AG09319 (cell line): Measurements from ENCODE around the gene FDX1.

Source experiments
- DNase-seq: peaks from one replicate; pipeline ENCODE4 v3.0.0-alpha.2; 2010; ENCODE audit warnings: low read depth; ENCODE audit errors: extremely low read depth
- TF ChIP-seq, protein P1 (sequence below): IDR thresholded peaks from 2 replicates; pipeline ENCODE4 v1.5.1; 2011; ENCODE audit warnings: low read depth, mild to moderate bottlenecking, inconsistent platforms, low read length, moderate library complexity

Gene FDX1

DNA sequence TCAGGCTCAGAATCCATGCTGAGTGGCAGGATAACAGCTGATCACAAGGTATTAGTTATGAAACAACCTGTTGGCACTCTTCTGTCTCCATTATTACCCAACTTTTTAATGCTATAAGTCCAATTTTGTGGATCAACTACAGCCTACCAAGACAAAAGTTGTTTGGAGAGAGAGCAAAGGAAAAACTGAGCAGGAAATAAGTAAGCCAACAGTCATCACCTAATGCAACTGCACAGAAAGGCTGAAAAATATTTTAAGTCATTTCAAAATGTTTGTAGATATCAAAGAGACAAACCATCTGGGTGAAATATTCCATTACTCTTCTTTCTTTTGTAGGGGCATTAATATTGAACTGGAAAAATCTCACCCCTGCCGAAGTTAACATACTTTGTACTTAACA is 41.6 kb downstream of the FDX1 start:
- DNase-seq, result no peak
- TF ChIP-seq, protein P1, sequence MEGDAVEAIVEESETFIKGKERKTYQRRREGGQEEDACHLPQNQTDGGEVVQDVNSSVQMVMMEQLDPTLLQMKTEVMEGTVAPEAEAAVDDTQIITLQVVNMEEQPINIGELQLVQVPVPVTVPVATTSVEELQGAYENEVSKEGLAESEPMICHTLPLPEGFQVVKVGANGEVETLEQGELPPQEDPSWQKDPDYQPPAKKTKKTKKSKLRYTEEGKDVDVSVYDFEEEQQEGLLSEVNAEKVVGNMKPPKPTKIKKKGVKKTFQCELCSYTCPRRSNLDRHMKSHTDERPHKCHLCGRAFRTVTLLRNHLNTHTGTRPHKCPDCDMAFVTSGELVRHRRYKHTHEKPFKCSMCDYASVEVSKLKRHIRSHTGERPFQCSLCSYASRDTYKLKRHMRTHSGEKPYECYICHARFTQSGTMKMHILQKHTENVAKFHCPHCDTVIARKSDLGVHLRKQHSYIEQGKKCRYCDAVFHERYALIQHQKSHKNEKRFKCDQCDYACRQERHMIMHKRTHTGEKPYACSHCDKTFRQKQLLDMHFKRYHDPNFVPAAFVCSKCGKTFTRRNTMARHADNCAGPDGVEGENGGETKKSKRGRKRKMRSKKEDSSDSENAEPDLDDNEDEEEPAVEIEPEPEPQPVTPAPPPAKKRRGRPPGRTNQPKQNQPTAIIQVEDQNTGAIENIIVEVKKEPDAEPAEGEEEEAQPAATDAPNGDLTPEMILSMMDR, result no peak

DNA sequence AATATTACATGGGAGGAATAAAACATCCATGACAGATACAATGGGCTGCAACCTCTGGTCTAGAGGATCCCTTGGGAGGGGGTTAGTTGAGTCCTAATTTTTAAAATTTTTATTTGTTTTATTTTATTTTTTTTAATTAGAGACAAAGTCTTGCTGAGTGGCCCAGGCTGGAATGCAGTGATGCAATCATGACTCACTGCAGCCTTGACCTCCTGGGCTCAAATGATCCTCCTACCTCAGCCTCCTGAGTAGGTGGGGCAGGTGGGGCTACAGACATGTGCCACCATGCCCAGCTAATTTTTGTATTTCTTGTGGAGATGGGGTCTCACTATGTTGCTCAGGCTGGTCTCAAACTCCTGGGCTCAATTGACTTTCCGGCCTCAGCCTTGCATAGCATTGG is 43.1 kb downstream of the FDX1 start:
- DNase-seq, result no peak
- TF ChIP-seq, protein P1, result no peak

DNA sequence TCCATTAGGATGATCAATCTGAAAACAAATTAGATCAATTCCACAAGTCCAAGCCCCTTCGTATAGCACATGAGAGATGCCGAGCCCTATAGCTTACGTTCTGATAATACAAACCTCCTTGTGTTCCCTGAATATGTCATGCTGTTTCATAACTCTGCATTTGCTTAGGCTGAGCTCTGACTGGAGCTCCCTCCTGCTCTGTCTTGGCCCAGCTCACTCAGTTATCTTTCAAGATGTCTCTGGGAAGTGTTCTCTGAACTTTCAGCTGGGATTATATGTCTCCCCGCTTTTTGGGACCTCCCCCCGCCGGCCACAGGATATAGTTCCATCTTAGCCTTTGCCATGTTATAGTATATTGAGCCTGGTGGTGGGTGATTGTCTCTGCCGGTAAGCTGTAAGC is 44.0 kb downstream of the FDX1 start:
- TF ChIP-seq, protein P1, result no peak
- DNase-seq, result no peak

DNA sequence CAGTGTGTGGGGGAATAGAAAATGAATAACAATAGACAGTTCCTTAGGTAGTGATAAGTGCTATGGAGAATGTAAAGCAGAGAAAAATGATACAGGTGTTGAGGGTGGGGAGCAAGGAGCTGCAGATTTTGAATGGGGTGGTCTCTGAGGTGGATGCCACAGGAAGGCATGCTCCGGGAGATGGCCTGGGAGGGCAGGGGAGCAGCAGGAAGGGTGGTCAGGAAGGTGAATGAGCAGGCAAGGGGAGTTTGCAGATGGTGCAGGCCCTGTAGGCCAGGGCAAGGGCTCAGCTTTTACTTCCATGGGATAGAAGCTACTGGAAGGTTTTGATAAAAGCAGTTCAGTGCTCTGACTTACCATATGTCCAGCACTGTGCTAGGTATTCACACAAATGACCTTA is 44.8 kb downstream of the FDX1 start:
- TF ChIP-seq, protein P1, result no peak
- no peak for DNase-seq

DNA sequence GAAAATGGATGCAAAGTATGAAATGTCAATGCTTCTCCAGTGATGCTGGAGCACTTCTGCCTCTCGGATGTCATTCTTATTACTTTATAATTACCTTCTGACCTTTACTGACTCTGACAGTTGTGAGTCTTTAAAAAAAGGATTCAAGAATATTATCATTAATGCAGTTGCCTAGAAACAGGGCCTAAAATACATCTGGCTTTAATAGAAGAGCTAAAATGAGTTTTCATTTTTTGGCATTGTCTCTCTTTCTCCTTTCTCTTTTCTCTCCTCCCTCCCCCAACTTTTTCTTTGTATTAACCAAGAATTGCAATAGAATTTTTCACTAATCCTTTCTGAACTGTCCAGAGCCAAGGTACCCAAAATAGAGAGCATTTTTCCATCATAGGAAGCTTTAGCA is 45.9 kb downstream of the FDX1 start:
- DNase-seq, result no peak
- TF ChIP-seq, protein P1, result no peak

DNA sequence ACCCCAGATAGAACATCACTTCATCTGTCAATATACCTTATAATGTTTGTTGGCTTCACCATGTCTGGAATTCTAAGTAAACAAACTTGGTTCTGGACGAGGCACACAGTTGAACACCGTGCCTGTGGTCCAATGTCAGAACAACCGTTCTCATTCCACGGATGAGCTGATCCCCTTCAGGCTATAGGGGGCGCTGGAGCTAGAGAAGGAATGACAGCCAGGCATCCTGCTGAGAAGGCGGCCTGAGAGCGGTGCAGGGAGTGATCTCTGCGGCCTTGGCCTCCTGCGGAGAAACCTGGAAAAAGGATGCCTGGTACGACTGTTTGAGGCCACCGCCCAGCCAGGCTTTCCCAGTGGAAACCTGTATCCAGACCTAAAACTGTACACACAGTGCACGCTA is 48.7 kb downstream of the FDX1 start:
- DNase-seq, result no peak
- TF ChIP-seq, protein P1, result no peak

DNA sequence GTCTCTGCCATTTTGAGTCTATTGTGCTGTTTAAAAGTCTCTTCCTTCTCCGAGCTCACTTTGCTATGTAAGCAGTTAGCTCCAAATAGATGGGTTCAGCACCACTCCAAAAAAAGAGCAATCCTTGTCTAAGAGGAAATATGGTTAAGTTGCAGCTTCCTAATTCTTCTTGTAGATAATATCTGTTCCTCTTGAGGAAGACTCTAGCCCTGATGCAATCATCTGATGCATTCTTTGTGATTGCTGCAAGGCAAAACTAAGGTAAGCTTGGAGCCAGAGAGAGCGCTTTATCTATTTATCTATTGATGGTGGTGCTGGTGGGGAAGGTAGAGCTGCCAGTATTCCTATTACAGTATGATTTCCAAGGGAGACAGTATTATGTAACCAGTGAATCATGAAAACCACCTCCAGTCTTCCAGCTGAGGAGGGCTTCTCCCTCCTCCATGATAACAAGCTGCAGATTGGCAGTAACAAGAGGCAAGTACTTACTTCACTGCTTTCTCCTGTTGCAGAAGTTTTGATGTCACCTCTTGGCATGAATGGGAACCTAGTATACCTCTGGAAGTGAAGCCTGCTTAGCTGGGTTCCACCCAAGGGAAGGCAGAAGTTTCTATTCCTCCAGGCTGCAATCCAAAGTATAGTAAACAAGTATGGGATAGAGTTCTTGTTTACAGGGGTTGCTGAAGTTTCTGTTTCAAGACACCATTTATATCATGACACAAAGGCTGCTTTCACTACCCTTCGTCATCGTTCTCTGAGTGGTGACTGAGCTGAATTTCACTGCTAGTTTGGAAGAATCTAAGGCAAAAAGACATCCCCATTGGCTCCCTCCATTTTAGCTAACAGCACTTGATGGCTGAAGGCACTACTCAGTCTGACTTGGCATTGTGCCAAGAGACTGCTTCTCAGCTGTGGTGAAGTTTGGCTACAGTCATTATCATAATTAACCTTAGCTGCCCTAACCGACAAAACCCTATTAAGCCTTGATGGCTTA is 49.7 kb downstream of the FDX1 start:
- DNase-seq, result peak; percentile 35
- TF ChIP-seq, protein P1, result no peak
